Fibroblast of skin of back (primary cell): ENCODE data around the gene MYO3B.
"Not testable (repeated sequence)": the region's sequence is repeated elsewhere in the genome, so short reads cannot be mapped to it uniquely, and the experiment has no call there.

Experiments used
- DNase-seq: peaks from one replicate; pipeline ENCODE4 v3.0.0-alpha.2; 2013

MYO3B gene

GRCh38 chr2:170521299-170521698 lies 343.4 kb downstream of the MYO3B start:
- DNase-seq = no peak

GRCh38 chr2:170523506-170523905 lies 345.6 kb downstream of the MYO3B start:
- no peak for DNase-seq

- DNase-seq = no peak
Measured at GRCh38 chr2:170524828-170525565, 347.1 kb downstream of the MYO3B start.

GRCh38 chr2:170525566-170525900 lies 347.6 kb downstream of the MYO3B start:
- DNase-seq = peak; percentile 97

GRCh38 chr2:170530284-170530745 lies 352.4 kb downstream of the MYO3B start:
- peak; percentile 86 for DNase-seq

GRCh38 chr2:170530803-170531564 lies 353.0 kb downstream of the MYO3B start:
- no peak for DNase-seq

- DNase-seq = no peak
Measured at GRCh38 chr2:170531876-170532275, 353.9 kb downstream of the MYO3B start.

GRCh38 chr2:170533156-170533555 lies 355.2 kb downstream of the MYO3B start:
- no peak for DNase-seq

GRCh38 chr2:170535552-170535951 lies 357.6 kb downstream of the MYO3B start:
- no peak for DNase-seq

GRCh38 chr2:170544817-170545216 lies 366.9 kb downstream of the MYO3B start:
- DNase-seq = no peak

- no peak for DNase-seq
Measured at GRCh38 chr2:170548304-170548703, 370.4 kb downstream of the MYO3B start.

GRCh38 chr2:170550501-170550900 lies 372.6 kb downstream of the MYO3B start:
- DNase-seq = no peak

- DNase-seq = not testable (repeated sequence)
Measured at GRCh38 chr2:170551899-170552298, 374.0 kb downstream of the MYO3B start.

GRCh38 chr2:170553748-170554147 lies 375.8 kb downstream of the MYO3B start:
- DNase-seq = no peak

- DNase-seq = peak; percentile 78
Measured at GRCh38 chr2:170554278-170554955, 376.5 kb downstream of the MYO3B start.

GRCh38 chr2:170562928-170563327 lies 385.0 kb downstream of the MYO3B start:
- DNase-seq = no peak

GRCh38 chr2:170563401-170563800 lies 385.5 kb downstream of the MYO3B start:
- no peak for DNase-seq

- DNase-seq = no peak
Measured at GRCh38 chr2:170566138-170566537, 388.2 kb downstream of the MYO3B start.

- DNase-seq = no peak
Measured at GRCh38 chr2:170567429-170567828, 389.5 kb downstream of the MYO3B start.

- no peak for DNase-seq
Measured at GRCh38 chr2:170568511-170568910, 390.6 kb downstream of the MYO3B start.

- DNase-seq = no peak
Measured at GRCh38 chr2:170571612-170572011, 393.7 kb downstream of the MYO3B start.

- DNase-seq = no peak
Measured at GRCh38 chr2:170573671-170574070, 395.7 kb downstream of the MYO3B start.

GRCh38 chr2:170576296-170576695 lies 398.3 kb downstream of the MYO3B start:
- no peak for DNase-seq

- no peak for DNase-seq
Measured at GRCh38 chr2:170577356-170577755, 399.4 kb downstream of the MYO3B start.
